ENCODE data around the gene ART3. TPM values are rescaled to one million over a fixed set of nuclear protein-coding genes. Genes with fewer than 3 reads are reported as not detected.

ART3 gene
- total RNA-seq, 1 donor from 2014 or later: not detected

DNA sequence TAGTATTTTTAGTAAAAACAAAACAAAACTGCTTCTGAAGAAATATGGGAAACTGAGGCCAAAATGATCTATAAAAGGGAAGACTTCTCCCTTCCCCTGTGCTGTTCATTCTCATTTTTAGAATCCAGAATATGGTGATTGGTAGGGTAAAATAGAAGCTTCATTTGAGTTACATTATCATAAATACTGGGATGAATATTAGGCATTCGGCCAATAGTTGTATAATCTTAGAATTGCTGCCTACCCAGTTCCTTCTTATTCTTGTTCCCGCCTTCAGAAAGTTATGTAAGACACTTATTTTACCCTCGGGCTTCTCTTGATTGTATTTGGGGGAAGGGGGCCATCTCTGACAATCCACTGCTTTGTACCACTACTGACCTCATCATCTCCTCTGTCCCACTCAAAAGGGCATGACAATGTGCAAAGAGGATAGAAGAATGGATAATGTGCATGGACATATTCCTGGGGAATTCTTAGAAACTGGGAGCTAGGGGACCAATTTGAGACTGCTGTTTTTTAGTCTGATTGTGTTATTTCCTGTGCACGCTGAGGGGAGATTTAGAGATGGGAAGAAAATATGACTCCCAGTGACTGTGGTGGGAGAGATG, 588 bp downstream of the ART3 start:
- ATAC-seq: no peak

DNA sequence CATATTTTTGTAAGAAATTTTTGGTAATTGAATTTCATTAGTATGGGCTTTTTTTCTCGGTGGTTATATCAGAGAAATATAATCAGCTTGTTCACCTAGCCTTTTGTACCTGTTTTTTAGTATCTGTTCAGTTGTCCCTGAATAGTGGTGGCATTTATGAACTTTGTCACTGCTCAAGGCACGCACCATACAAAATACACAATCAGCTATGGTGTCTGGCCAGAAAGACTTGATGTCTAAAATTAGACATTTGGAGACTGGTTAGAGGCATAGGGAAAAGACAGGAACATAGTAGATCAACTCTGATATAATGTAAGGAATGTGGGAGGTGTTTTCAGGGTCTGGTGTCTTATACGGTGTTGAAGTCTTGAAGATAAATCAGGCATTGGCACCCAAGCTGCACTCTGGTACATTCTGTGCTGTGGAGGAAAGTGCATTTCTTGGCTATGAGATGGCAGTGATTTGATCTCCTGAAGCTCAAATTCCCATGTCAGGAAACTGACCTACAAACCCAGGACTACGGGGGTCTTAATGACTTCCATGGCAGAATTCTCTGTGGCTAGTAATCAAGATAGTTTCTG, 3.6 kb downstream of the ART3 start:
- no peak for ATAC-seq

DNA sequence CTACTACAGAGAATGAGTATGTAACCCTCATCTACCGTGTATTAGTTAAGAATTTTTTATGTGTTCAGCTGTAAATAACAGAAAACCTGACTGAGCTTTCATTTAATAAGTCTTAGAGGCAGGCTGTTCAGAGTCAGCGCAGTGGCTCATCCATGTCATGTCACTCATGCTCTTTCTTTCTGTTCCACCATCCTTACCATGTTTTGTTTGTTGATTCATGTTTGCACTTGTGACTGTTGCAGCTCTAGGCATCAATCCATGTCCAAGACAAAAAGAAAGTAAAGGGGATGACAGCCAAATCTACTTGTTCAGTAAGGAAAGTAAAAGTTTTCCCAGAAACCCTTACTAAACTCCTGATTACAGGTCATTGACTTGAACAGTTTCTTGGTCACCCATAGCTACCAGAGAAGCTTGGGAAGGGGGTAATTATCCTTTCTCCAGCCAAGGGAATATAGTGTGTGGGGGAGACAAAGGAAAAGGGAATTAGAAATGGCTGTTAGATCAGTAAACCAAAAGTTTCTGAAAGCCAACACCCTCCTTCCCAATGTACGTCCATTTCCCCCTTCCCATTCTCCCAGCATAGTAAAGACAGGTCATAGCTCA, 9.0 kb downstream of the ART3 start:
- ATAC-seq: peak; percentile 65

DNA sequence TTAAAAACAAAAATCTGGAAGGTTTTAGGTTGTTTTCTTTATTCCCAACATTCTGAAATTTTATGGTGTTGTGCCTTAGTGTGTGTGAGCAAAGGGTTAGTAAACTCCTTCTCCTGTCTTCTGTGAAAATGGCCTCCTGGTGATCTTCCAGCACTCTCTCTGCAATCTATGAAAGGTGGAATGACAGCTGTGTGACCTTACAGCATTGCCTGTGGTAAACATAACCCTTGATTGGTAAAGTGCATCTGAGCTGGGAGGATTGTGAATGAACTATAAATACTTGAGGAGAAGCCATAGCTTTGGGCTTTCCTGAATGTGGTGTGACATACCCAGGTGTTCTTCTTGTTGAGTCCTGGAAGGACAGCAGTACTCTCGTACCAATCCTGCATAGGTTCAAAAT, 10.0 kb downstream of the ART3 start:
- ATAC-seq: no peak

DNA sequence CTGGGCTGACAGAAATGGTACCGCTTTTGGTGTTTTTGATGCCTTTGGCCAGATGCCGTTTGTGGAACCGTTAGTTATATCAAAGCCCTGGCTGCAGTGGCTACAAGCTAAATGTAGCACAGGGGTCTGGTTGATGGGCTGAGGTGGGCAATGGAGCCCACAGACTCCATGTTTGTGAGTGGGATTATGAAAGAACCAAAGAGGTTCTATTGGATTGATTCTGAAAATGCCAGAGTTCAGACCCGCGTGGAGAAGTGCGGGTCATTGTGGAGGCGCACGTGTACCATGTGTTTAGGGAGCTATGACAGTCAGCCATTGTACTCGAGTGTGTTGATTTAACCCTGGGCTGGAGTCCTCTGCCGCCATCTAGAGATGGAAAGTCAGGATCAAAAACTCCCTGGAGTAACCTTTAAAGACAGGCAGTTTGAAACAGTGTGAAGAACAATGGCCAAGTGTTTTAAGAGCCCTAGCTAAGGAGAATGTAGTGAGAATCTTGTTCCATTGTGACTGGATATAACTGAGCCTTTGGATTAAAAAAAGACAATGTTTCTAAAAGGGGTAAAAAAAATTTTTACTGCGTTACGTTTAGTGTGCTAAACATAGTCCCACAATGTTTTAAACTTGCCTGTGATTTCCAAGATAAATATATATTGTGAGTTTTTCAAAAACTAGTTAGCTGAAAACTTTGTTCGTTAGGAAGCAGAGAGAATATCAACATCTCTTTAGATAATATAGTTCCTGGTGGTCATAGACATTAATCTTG, 12.7 kb downstream of the ART3 start:
- peak; percentile 83 for ATAC-seq

DNA sequence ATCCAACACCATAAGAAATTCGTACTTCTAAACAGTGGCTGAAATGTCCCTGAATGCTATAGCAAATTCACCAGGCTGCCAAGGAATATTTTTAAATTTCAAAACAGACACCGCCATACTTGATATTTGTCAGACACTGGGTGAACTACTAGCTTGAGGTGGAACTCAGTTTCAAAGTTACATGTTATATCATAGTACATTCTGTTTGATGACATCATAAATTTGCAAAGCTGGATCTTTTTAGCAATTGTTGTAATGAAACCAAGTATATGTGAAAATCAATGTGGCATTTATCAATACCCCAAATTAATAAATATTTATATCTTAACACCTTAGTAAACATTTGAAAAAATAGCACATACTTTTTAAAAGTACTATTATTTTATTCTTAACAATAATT, 14.2 kb downstream of the ART3 start:
- ATAC-seq: no peak

DNA sequence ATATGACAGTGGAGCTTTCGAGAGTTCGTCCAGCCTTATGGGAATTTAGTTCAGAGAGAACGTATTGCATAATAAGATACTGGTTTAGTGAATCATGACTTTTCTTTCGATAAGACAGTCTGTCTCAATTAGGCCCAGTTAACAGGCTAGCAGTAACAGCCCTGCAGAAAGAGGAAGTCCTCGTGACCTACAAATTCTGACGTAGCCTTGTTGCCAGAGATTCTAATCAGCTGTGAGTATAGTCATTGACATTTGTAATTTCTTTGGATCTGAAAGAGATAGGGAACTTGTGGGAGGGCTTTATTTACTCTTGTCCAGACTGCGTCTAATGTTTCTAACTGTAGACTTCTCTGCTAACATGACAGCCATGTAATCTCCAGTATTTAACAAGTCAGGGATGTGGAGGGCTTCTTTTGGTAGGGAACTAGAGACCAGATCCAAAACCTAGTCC, 15.8 kb downstream of the ART3 start:
- ATAC-seq: peak; percentile 79

DNA sequence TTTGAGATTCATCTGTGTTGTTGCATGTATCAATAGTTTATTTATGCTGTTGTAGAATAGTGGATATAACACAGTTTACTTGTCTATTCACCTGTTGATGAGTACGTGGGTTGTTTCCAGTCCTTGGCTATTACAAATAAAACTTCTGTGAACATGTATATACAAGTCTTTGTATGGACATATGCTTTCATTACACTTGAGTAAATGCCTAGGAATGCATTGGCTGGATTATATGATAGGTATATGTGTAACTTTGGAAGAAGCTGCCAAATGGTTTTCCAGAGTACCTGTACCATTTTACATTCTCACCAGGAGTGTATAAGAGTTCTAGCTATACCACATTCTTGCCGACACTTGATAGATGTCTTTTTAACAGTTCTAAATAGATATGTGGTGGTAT, 16.5 kb downstream of the ART3 start:
- ATAC-seq: peak; percentile 75

DNA sequence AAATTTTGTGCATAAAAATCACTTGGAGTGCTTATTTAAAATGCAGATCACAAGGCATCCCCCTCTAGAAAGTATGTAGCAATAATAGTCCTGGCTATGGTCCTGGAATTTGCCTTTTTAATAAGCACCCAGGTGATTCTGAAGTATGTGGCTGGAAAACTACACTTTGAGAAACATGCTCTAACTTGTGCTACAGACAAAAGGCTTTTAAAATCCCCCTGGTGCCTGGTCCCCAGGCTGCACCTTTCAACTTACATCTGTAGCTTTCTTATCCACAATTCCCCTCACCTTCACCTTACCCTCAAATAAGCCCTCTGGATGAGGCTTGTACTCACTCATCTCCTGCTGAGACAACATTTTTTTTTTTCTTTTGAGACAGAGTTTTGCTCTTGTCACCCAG, 21.1 kb downstream of the ART3 start:
- ATAC-seq: no peak

DNA sequence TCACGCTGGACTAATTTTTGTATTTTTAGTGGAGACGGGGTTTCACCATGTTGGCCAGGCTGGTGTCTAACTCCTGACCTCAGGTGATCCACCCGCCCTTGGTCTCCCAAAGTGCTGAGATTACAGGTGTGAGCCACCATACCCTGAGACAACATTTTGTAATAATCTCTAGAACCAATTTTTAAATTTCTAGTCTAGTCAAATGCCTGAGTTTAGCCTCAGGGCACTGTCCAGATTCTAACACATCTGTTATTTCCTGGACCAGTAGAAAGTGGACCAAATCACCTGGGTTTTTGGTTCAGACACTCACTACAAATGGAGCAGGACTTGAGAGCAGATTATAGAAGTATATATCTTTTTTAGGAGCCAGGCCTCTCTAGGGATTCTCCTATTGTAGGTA, 21.6 kb downstream of the ART3 start:
- ATAC-seq: no peak

DNA sequence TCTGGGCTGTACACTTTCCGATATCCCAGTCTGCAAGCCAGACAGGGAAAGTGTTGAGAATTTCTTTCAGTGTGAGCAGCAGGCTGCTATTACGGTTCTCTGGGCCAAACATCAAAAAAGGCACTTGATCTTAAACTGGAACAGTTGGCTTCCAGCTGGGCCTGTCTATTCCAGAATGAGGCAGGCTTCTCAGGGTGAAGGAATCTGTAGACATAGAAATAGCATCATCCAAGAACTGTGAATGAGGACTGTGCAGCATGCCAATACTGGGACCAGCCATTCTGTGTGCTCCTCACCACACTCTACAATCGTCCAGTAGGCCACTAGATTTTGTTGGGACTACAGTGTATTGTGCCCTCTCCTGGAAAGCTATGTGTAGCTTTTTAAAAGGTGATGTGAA, 31.1 kb downstream of the ART3 start:
- no peak for ATAC-seq

DNA sequence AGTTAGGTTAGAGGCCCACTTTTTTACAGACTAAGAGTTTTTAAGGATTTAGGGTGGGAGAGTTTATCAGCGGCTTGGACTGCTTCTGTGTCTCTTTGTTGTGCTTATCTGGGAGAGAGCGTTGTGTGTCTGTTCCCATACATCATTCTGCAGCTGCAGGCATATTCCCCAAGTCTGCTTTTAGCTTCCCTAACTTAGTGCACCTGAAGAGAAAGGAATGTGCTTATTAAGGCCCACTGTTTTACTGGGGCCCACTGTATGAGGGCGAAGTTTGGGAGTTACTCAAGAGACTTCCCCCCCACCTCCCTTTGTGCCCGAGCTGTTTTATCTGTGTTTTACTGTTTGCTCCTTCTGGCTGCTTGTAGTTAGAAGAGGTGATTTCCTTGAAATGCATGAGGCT, 31.9 kb downstream of the ART3 start:
- ATAC-seq: no peak

DNA sequence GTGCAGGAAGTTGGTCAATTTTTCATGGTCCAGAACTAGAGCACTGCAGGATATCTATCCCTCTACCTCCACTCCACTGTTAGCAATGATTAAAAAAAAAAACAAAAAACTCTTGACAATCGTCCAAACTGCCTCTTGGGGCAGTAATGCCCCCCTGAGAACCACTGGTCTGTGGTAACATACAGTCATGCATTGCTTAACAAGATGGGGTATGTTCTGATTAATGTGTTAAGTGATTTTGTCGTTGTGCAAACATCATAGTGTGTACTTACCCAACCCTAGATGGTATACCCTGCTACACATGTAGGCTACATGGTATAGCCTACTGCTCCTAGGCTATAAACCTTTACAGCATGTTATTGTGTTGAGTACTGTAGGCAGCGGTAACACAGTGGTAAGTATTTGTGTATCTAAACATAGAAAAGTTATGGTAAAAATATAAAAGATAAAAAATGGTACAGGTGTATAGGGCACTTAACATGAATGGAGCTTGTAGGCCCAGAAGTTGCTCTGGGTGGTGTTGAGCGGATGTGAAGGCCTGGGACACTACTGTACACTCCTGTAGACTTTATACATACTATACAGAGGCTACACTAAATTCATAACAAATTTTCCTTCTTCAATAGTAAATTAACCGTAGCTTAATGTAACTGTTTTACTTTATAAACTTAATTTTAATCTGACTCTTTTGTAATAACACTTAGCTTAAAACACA, 34.1 kb downstream of the ART3 start:
- no peak for ATAC-seq

DNA sequence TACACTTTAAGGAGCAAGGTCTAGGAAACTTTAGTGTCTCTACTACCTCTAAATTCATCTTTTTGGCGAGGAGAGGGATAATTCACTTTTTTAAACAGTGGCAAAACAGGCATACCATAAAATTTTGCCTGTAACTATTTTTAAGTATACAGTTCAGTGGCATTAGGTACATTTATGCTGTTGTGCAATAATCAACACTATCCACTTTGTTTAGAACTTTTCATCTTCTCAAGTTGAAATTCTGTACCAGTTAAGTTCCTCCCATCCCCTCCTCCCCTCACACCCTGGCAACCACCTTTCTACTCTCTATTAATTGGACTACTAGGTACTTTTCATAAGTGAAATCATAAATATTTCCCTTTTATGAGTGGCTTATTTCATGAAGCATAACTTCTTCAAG, 42.3 kb downstream of the ART3 start:
- ATAC-seq: no peak

DNA sequence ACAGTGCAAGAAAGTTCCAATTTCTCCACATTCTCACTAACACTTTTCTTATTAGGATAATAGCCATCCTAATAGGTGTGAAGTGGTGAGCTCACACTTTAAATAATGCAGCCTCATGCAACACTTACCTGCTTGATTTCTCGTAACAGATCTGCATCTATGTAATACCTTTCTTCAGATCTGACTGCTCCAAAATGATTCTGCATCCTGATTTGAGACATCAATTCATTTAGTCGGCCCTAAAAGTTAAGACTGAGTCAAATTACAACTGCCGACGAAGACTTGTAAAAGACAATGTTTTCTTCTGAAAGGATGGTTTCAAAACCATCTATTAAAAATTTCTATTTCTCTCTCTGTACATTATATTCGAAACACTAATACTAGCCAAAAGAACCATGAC, 43.0 kb downstream of the ART3 start:
- ATAC-seq: no peak

DNA sequence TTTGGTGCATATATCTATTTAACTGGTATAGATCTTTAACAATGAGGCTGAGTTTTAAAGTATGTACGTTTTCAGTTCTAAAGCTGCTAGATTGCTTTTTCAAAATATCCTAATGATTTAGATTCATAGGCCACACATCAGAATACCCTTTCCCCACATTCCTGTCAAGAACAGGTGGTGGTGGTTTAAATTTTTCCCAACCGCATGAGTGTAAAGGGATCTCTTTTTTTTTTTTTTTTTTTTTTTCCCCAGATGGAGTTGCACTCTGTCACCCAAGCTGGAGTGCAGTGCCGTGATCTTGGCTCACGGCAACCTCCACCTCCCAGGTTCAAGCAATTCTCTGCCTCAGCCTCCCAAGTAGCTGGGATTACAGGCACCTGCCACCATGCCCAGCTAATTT, 45.7 kb downstream of the ART3 start:
- ATAC-seq: no peak

DNA sequence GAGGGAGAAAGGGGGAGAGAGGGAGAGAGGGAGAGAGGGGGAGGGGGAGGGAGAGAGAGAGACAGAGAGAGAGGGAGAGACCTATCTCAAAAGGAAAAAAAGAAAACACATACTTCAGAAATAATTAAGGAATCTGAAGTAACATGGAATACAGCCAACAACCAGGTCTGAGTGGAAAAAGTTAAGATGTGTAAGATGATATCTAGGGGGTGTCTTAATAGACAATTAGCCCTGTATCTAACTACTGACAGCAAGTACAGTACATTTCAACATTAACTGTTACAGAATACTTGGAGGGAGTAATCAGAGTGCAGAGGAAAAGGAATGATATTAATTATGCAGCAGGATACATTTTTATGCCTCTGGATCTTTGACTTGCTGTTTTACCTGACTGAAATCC, 51.3 kb downstream of the ART3 start:
- ATAC-seq: no peak

DNA sequence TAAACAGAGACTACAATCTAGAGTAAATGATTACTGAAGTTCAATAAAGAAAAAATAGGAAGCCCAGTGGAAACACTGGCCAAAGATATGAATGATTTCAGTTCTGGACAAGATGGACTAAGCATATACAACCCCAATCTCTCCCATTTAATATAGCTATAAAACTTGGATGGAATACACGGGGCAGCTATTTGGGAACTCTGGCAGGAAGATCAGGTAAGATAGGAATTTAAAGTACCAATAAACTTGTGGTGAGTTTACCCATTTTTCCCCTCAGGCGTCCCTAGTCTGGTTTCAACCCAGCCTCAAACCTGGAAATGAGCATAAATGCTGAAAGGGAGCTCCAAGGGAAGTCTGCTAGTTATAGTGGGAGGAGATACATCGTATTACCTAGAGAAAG, 53.2 kb downstream of the ART3 start:
- no peak for ATAC-seq

DNA sequence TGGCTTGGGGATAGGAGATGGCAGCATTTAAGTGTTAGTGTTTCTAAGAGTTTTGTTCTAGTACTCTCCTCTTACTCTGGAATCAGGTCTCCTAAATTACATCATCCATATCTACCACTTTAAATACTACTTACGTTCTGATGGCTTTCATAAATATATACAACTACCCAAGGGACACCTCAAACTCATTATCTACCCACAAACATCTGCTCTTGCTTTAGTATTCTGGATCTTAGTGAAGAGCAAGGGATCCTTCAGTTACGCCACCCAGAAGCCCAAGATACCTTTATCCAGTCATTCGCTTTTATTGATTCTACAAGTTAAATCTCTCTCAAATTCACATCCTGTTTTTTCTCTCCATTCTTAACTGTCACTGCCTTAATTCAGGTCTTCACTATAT, 66.7 kb downstream of the ART3 start:
- no peak for ATAC-seq

DNA sequence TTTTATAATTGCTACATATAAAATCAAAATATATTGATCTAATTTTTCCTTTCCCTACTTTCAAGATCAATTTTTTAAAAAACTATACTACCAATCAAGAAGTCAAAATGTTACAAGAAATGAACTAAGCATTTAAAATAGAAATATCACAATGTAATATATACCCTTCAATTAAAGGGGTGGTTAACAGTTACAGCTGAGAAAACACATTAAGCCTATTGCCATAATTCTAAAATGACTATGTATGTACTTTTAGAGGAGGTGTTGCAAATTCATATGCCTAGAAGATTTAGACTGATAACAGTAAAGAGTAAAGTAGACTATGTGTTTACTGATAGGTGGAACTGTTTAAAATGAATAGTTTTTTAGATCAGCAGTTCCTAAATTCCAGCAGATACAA, 70.0 kb downstream of the ART3 start:
- ATAC-seq: no peak

DNA sequence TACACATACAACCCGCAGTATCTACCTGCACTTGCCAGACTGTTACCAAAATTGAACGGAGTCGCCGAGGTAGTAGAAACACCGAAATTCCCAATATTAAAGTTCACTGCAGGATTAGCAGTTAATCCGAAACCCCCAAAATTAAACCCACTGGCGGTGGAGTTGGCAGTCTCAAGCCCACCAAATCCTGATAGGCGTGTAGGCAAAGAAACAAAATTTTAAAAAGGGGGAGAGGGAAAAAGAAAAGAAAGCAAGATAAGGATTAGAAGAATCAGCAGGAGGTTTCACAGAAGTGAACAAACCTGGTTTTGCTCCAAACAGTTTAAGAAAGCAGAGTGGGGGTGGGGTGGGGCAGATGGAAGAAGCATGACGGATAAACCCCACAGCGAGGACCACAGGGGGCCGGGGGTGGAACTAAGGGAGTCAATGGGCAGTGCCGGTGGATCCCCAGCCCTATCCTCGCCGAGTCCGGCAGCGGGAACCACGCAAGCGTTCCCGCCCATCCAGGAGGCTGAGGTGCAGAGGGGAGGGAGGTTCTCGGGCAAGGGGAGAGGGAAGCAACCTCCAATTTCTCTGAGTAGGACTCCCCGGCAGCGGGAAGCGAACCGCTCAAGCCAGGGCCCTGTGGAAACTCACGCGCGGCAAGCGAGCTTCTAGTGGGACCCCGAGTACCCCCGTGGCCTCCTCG, 73.1 kb downstream of the ART3 start:
- ATAC-seq: peak; percentile 76

DNA sequence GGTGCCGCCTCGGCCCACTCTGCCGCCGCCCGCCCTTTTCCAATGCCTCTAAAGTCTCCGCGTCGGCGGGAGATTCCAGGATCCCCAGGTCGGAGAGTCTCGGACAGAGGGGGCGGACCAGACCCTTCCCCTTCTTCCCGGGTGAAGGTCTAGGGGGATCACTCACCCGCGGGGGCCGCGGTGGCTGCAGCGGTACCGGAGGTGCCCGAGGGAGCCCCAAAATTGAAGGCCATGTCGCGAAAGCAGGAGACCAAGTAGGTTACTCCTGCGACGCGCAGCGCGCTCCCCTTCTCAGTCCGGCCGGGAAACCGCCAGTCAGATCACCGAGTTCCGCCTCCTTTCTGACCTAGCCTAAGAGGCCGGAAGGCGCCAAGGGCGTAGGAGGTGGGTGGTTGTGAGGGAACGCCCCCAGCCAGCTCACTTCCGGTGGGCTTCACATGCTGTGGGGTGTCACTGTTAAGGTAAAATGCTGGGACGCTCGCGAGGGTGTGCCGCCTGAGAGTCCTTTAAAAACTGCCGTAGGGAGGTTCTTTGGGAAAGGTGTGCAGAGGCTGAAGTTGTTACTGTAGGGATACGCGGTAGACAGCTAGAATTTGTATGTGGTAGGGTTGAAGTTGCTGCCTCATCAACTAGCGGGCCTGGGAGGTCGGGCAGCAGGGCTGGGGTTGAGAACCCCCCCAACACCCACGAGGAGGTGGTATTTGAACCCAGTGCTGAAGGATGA, 73.8 kb downstream of the ART3 start, which contains the start of gene NUP54:
TSS of gene NUP54 (minus strand) at position 256 of the 724 bp plus-strand sequence. CDS start at position 233, 23 bp downstream.
- ATAC-seq: peak; percentile 99
